K562 (cell line): ENCODE measurements around the gene G6PD. TPM values are rescaled to one million over a fixed set of nuclear protein-coding genes. Genes with fewer than 3 reads are reported as not detected.

Experiments
- ARID4B ChIP-seq: sonication (generic); formaldehyde crosslinking; IDR thresholded peaks from 2 replicates; pipeline ENCODE4 v1.8.0; 2022; ENCODE audit warnings: mild to moderate bottlenecking, missing genetic modification reagents
- CREB3L1 ChIP-seq: fragments of 450-650 bp; IDR thresholded peaks from 2 replicates; pipeline ENCODE4 v1.6.1; 2014; ENCODE audit warnings: low read depth, mild to moderate bottlenecking, moderate library complexity, borderline replicate concordance
- ELF2 ChIP-seq: fragments of 250-450 bp; sonication (Bioruptor Pico); IDR thresholded peaks from 2 replicates; pipeline ENCODE4 v1.5.0; 2021; ENCODE audit warnings: mild to moderate bottlenecking
- FOXA3 ChIP-seq, 2 experiments: fragments of 450-650 bp in 1 of 2; sonication (generic) in 1 of 2; formaldehyde crosslinking; IDR thresholded peaks in 1 of 2; conservative IDR thresholded peaks in 1 of 2; 2 replicates each; pipeline versions ENCODE4 v1.4.0 to v1.8.0; 2020 to 2022; ENCODE audit warnings: mild to moderate bottlenecking in 2 of 2, missing genetic modification reagents in 1 of 2
- HMG20B ChIP-seq: fragments of 250-450 bp; sonication (Bioruptor Pico); IDR thresholded peaks from 2 replicates; pipeline ENCODE4 v1.5.0; 2021; ENCODE audit warnings: mild to moderate bottlenecking
- MEF2A ChIP-seq: IDR thresholded peaks from 2 replicates; pipeline ENCODE4 v1.6.1; 2011; ENCODE audit warnings: low read depth, mild to moderate bottlenecking, low read length, moderate library complexity; ENCODE audit not compliant: control insufficient read depth
- NCOA1 ChIP-seq: fragments of 450-650 bp; IDR thresholded peaks from 2 replicates; pipeline ENCODE4 v1.6.1; 2016; ENCODE audit warnings: low read depth
- NFATC3 ChIP-seq: fragments of 450-650 bp; IDR thresholded peaks from 2 replicates; pipeline ENCODE4 v1.6.1; 2017; ENCODE audit warnings: mild to moderate bottlenecking
- NFIX ChIP-seq: fragments of 250-450 bp; sonication (Bioruptor Pico); IDR thresholded peaks from 2 replicates; pipeline ENCODE4 v1.4.0; 2020; ENCODE audit warnings: low read depth, mild to moderate bottlenecking, moderate library complexity
- NR2C1 ChIP-seq, 2 experiments: fragments of 450-650 bp; IDR thresholded peaks; 2 replicates each; pipeline ENCODE4 v1.6.1; 2017; ENCODE audit warnings: mild to moderate bottlenecking in 2 of 2, antibody characterized with exemption in 1 of 2, inconsistent platforms in 1 of 2, missing compliant biosample characterization in 1 of 2, missing genetic modification characterization in 1 of 2
- NR2C2 ChIP-seq, 2 experiments: fragments of 200-800 bp in 1 of 2; sonication (Bioruptor generic) in 1 of 2; sonication (generic) in 1 of 2; formaldehyde crosslinking in 1 of 2; IDR thresholded peaks; 2 replicates each; pipeline versions ENCODE4 v1.6.1 to v1.8.0; 2016 to 2022; ENCODE audit warnings: mild to moderate bottlenecking in 1 of 2, missing compliant biosample characterization in 1 of 2, missing genetic modification characterization in 1 of 2, missing genetic modification reagents in 1 of 2
- RBFOX2 ChIP-seq: fragments of 200-400 bp; formaldehyde crosslinking; IDR thresholded peaks from 2 replicates; pipeline ENCODE4 v1.6.1; 2017; ENCODE audit warnings: low read depth, mild to moderate bottlenecking, low read length, moderate library complexity
- SUPT5H ChIP-seq: fragments of 450-650 bp; IDR thresholded peaks from 2 replicates; pipeline ENCODE4 v1.6.1; 2016
- THAP12 ChIP-seq: fragments of 250-450 bp; sonication (Bioruptor Pico); IDR thresholded peaks from 2 replicates; pipeline ENCODE4 v1.9.0; 2021; ENCODE audit warnings: mild to moderate bottlenecking, inconsistent platforms
- TRIM28 ChIP-seq: fragments of 450-650 bp; IDR thresholded peaks from 2 replicates; pipeline ENCODE4 v1.6.1; 2017
- ZHX1 ChIP-seq: fragments of 150-350 bp; conservative IDR thresholded peaks from 2 replicates; pipeline ENCODE4 v1.6.1; 2014; ENCODE audit warnings: low read length
- polyA plus RNA-seq, 8 experiments: library from polyadenylated mRNA; depleted of rRNA in 4 of 8; stranded (reverse) in 5 of 8; unstranded in 3 of 8; fragments of >200 nt; fragmentation: Nextera tagmentation in 2 of 8; fragmentation: Illumina TruSeq in 1 of 8; extraction: Ambion mirVana in 2 of 8; extraction: Trizol in 1 of 8; gene quantifications; 2 replicates each; pipeline versions ENCODE4 v1.2.1 to v1.2.3, GENCODE V29; 2011 to 2014; ENCODE audit warnings: inconsistent platforms in 1 of 8, missing spikeins in 1 of 8
- total RNA-seq, 7 experiments: library from RNA; depleted of rRNA in 6 of 7; stranded (reverse); fragments of >200 nt in 6 of 7; fragmentation: Illumina TruSeq in 2 of 7; extraction: Trizol in 2 of 7; gene quantifications; 2 replicates each; pipeline versions ENCODE4 v1.2.1 to v1.2.3, GENCODE V29; 2011 to 2021; ENCODE audit warnings: low replicate concordance in 1 of 7

Gene G6PD
- total and polyA plus RNA-seq, 9 of the 15 experiments (the other 6 are each of a cell fraction or from before 2014, with no cell fraction given), result 2.9 to 222 (median 66.4) TPM

GRCh38 chrX:154547245-154548027 is 790 bp upstream of the G6PD start, which contains the start of gene IKBKG (continued):
- TF ChIP-seq ZHX1 (no peak), NFATC3 (peak; percentile 100), NR2C1 (IDR thresholded peaks at IDR 0.05) (no peak), NR2C1 (tag; IDR thresholded peaks at IDR 0.05) (peak; percentile 98), TRIM28 (no peak), HMG20B (no peak), THAP12 (CRISPR knock-in tag) (no peak), ELF2 (CRISPR knock-in tag) (peak; percentile 96), FOXA3 (CRISPR knock-in tag; conservative IDR thresholded peaks at IDR 0.05 in 1 of 2, IDR thresholded peaks at IDR 0.05 in 1 of 2) (no peak), NCOA1 (0 out of 2 replicates have a peak, but pooled peaks have one; percentile 62), MEF2A (no peak), RBFOX2 (peak; percentile 87), CREB3L1 (peak; percentile 50; the same call in 1 of the 2 replicates), ARID4B (peak; percentile 48; the same call in 1 of the 2 replicates), NFIX (no peak), NR2C2 (CRISPR knock-in tag; IDR thresholded peaks at IDR 0.05) (peak; percentile 94), NR2C2 (tag; IDR thresholded peaks at IDR 0.05) (peak; percentile 100), SUPT5H (peak; percentile 54)
